ENCODE results near the gene HYAL1.

The HYAL1 gene

GRCh38 chr3:50260027-50260941 is 43.1 kb downstream of the HYAL1 start:
- DNase-seq (ENCODE audit: low read depth) = peak; percentile 74

GRCh38 chr3:50259432-50260026 is 43.8 kb downstream of the HYAL1 start:
- no peak for DNase-seq (ENCODE audit: low read depth)

GRCh38 chr3:50258979-50259378 is 44.4 kb downstream of the HYAL1 start:
- no peak for DNase-seq (ENCODE audit: low read depth)

- no peak for DNase-seq (ENCODE audit: low read depth)
Measured at GRCh38 chr3:50258029-50258680, 45.2 kb downstream of the HYAL1 start.

GRCh38 chr3:50256978-50257890 is 46.1 kb downstream of the HYAL1 start:
- DNase-seq (ENCODE audit: low read depth) = no peak

- DNase-seq (ENCODE audit: low read depth) = no peak
Measured at GRCh38 chr3:50255251-50255615, 48.1 kb downstream of the HYAL1 start.

GRCh38 chr3:50254577-50255250 is 48.7 kb downstream of the HYAL1 start:
- DNase-seq (ENCODE audit: low read depth) = no peak

GRCh38 chr3:50251220-50251619 is 52.2 kb downstream of the HYAL1 start:
- DNase-seq (ENCODE audit: low read depth) = no peak

- DNase-seq (ENCODE audit: low read depth) = no peak
Measured at GRCh38 chr3:50250514-50250913, 52.9 kb downstream of the HYAL1 start.
